Right lobe of liver (tissue), 6 donors: ENCODE data around the gene ASCL2. TPM values are rescaled to one million over a fixed set of nuclear protein-coding genes. Genes with fewer than 3 reads are reported as not detected.
A peak's percentile ranks its signal among the peaks of the same experiment; 100 is the strongest.

ENCODE experiments used
- ATAC-seq, 4 donors: fragments of 200-7000 bp; cut with Tn5 transposase; one replicate each; pipeline ENCODE4 v1.9.1; 2020; ENCODE audit warnings: mild to moderate bottlenecking in 4 of 4, moderate library complexity in 4 of 4
- DNase-seq, 3 donors: peaks; one replicate each; pipeline ENCODE4 v3.0.0-alpha.2; 2020
- H3K27ac ChIP-seq, 3 donors: fragments of 200-600 bp; one replicate each; pipeline ENCODE4 v1.8.0; 2022
- H3K27me3 ChIP-seq, 2 donors: fragments of 200-600 bp; one replicate each; pipeline ENCODE4 v1.8.0; 2022
- H3K36me3 ChIP-seq, 4 donors: fragments of 200-600 bp; sonication (generic) in 1 of 4; one replicate each; pipeline versions ENCODE4 v1.5.1 to v1.8.0; 2017 to 2022; ENCODE audit warnings: control low read depth in 1 of 4
- H3K4me1 ChIP-seq, 4 donors: fragments of 200-600 bp; sonication (generic) in 1 of 4; one replicate each; pipeline versions ENCODE4 v1.5.1 to v1.8.0; 2017 to 2022; ENCODE audit warnings: control low read depth in 1 of 4
- H3K4me3 ChIP-seq, 3 donors: fragments of 200-600 bp; one replicate each; pipeline ENCODE4 v1.8.0; 2022
- H3K9me3 ChIP-seq, 4 donors: fragments of 200-600 bp; sonication (generic) in 1 of 4; one replicate each; pipeline versions ENCODE4 v1.5.1 to v1.8.0; 2017 to 2022; ENCODE audit warnings: control low read depth in 1 of 4
- CTCF ChIP-seq, 4 donors: fragments of 200-600 bp in 3 of 4; fragments of 450-650 bp in 1 of 4; IDR thresholded peaks; one replicate each; pipeline versions ENCODE4 v1.5.1 to v1.8.0; 2016 to 2022; ENCODE audit warnings: antibody characterized with exemption in 4 of 4, mild to moderate bottlenecking in 2 of 4
- POLR2A ChIP-seq: fragments of 450-650 bp; IDR thresholded peaks from one replicate; pipeline ENCODE4 v1.6.1; 2017; ENCODE audit warnings: antibody characterized with exemption, mild to moderate bottlenecking
- WGBS: methylation state at CpG from one replicate; pipeline ENCODE4 v1.1.6; 2018; ENCODE audit warnings: low coverage, low lambda C conversion rate; ENCODE audit not compliant: insufficient coverage; ENCODE audit errors: missing lambda C conversion rate; 5-methylcytosine and 5-hydroxymethylcytosine counted together
- intact Hi-C, 2 donors: fragments of 100-400 bp; cut with DNase I; formaldehyde crosslinking; loops; one replicate each; pipeline versions ENCODE4 v1.11.2 to v1.14.1; 2022
- total RNA-seq, 6 experiments: library from RNA; depleted of rRNA in 2 of 6; stranded (reverse); fragments of >200 nt in 2 of 6; fragmentation: NEBNext Ultra II Directional in 3 of 6; extraction: Animal tissue kit (Norgen Biotek cat#: 25700) in 3 of 6; gene quantifications; one replicate each; pipeline versions ENCODE4 v1.1.0 to v1.2.4, GENCODE V29; 2016 to 2023
- donor health status: DM: no; HTN: yes; CAD: no.
- donor health status: DM: no; HTN: no; CAD: no.
- donor health status: DM: no; HTN: no; CAD: no.
- donor health status: DM: no; HTN: yes; CAD: no.
- donor health status: DM: no; HTN: yes; CAD: no.

The ASCL2 gene
- total RNA-seq, 6 experiments from 2014 or later: 0.42 to 0.81 (median 0.64) TPM

- H3K4me1 ChIP-seq: no peaks in the 10 kb centered on the region
- TF ChIP-seq POLR2A (no peak), CTCF (IDR thresholded peaks at IDR 0.05) (no peak)
- H3K27me3 ChIP-seq: no peaks in the 10 kb centered on the region
- H3K36me3 ChIP-seq: no peaks in the 10 kb centered on the region
- DNase-seq (no peak), ATAC-seq (no peak)
- no peak overlapping the region for H3K4me3 ChIP-seq
- 50% methylated on average over 1 of the region's 1 CpG for WGBS
- intact Hi-C loops: no loop called here
- H3K27ac ChIP-seq: no peak overlapping the region
- H3K9me3 ChIP-seq: no peaks in the 10 kb centered on the region
Measured at GRCh38 chr11:2221024-2221423, 49.4 kb downstream of the ASCL2 start.

- Histone ChIP-seq H3K36me3 (no peaks in the 10 kb centered on the region), H3K4me1 (no peaks in the 10 kb centered on the region), H3K27ac (no peak overlapping the region), H3K27me3 (no peaks in the 10 kb centered on the region), H3K9me3 (no peaks in the 10 kb centered on the region), H3K4me3 (no peak overlapping the region)
- DNase-seq (no peak), ATAC-seq (peak in 1 of 4 donors; percentile 26)
- WGBS: 37% methylated on average over 3 of the region's 3 CpGs
- intact Hi-C loops: no loop called here
- TF ChIP-seq POLR2A: no peak
- no peak for TF ChIP-seq CTCF (IDR thresholded peaks at IDR 0.05)
Measured at GRCh38 chr11:2220173-2220771, 50.1 kb downstream of the ASCL2 start.

GRCh38 chr11:2219318-2220017, 50.9 kb downstream of the ASCL2 start:
- no peak for DNase-seq
- no peak for ATAC-seq
- H3K27me3 ChIP-seq: no peaks in the 10 kb centered on the region
- WGBS: 10% methylated on average over 2 of the region's 6 CpGs
- intact Hi-C loops: no loop called here
- no peaks in the 10 kb centered on the region for H3K9me3 ChIP-seq
- no peaks in the 10 kb centered on the region for H3K36me3 ChIP-seq
- no peak overlapping the region for H3K4me3 ChIP-seq
- H3K27ac ChIP-seq: no peak overlapping the region
- no peak for TF ChIP-seq POLR2A
- no peak for TF ChIP-seq CTCF (IDR thresholded peaks at IDR 0.05)
- H3K4me1 ChIP-seq: no peaks in the 10 kb centered on the region

Other genes with a start within 250 kb of the ASCL2 start
- 100 to 1,000 TPM in 5 of 6 experiments, 10 to 100 TPM in 1; 86.6 to 289 (median 177) TPM for gene IGF2, start 131.2 kb downstream of the ASCL2 start, total RNA-seq
- gene INS, start 109.4 kb downstream of the ASCL2 start, total RNA-seq: not detected
- gene TH, start 98.8 kb downstream of the ASCL2 start, total RNA-seq: under 1 TPM in 2 of 6 experiments, not detected in 4; 0.51 to 0.64 TPM
- under 1 TPM; 0.25 to 0.51 (median 0.39) TPM for gene C11orf21, start 31.3 kb upstream of the ASCL2 start, total RNA-seq
- gene TSPAN32, start 31.4 kb upstream of the ASCL2 start, total RNA-seq: 1 to 10 TPM in 1 of 6 experiments, under 1 TPM in 3, not detected in 2; 0.24 to 1.2 (median 0.63) TPM
- gene CD81, start 106.7 kb upstream of the ASCL2 start, total RNA-seq: 100 to 1,000 TPM; 433 to 721 (median 528) TPM
- 10 to 100 TPM; 17.6 to 27.0 (median 19.5) TPM for gene TSSC4, start 130.2 kb upstream of the ASCL2 start, total RNA-seq
- not detected for gene TRPM5, start 173.9 kb upstream of the ASCL2 start, total RNA-seq
- gene KCNQ1, start 174.4 kb upstream of the ASCL2 start, total RNA-seq: 1 to 10 TPM in 4 of 6 experiments, under 1 TPM in 2; 0.61 to 2.4 (median 1.8) TPM